Activated B cell treated with CpG ODN at 0.5 μM for 24 hours (primary cell): ENCODE measurements around the gene SLC16A8. TPM values are rescaled to one million over a fixed set of nuclear protein-coding genes. Genes with fewer than 3 reads are reported as not detected.
A peak's percentile ranks its signal among the peaks of the same experiment; 100 is the strongest.

ENCODE experiments used
- ATAC-seq: fragments of 200-7000 bp; cut with Tn5 transposase; one replicate; pipeline ENCODE4 v1.10.0; 2021; ENCODE audit warnings: low read depth, mild to moderate bottlenecking, moderate library complexity
- CTCF ChIA-PET: fragments of 350-600 bp; sonication (Branson Sonifier 250); formaldehyde crosslinking; loops from one replicate; lab custom pipeline; 2021; ENCODE audit warnings: antibody characterized with exemption; lab: Charles Lee
- POLR2A ChIA-PET: fragments of 350-600 bp; sonication (Branson Sonifier 250); formaldehyde crosslinking; loops from one replicate; lab custom pipeline; 2021; ENCODE audit warnings: antibody characterized with exemption; lab: Charles Lee
- DNase-seq: peaks from one replicate; pipeline ENCODE4 v3.0.0; 2022
- H3K27ac Mint-ChIP-seq: one replicate; pipeline ENCODE4 v1.8.0; 2020; ENCODE audit warnings: mixed read lengths
- H3K27me3 Mint-ChIP-seq: one replicate; pipeline ENCODE4 v1.8.0; 2021; ENCODE audit warnings: mixed read lengths
- H3K36me3 Mint-ChIP-seq: one replicate; pipeline ENCODE4 v1.8.0; 2021; ENCODE audit warnings: low read depth, mixed read lengths
- H3K4me1 Mint-ChIP-seq: one replicate; pipeline ENCODE4 v1.8.0; 2021; ENCODE audit warnings: mixed read lengths
- H3K4me3 Mint-ChIP-seq: one replicate; pipeline ENCODE4 v1.8.0; 2020; ENCODE audit warnings: mild to moderate bottlenecking, mixed read lengths
- H3K9me3 Mint-ChIP-seq: one replicate; pipeline ENCODE4 v1.8.0; 2020; ENCODE audit warnings: mixed read lengths
- intact Hi-C: fragments of 100-400 bp; cut with micrococcal nuclease; formaldehyde crosslinking; loops from one replicate; pipeline ENCODE4 v1.15.1; 2024
- total RNA-seq: library from RNA; stranded (reverse); gene quantifications from 2 replicates; pipeline ENCODE4 v1.2.3, GENCODE V29; 2022
- TF ChIP-seq, protein P1 (sequence below): fragments of 200-600 bp; IDR thresholded peaks from one replicate; pipeline ENCODE4 v1.8.0; 2022; ENCODE audit warnings: antibody characterized with exemption, mild to moderate bottlenecking

Gene SLC16A8
- total RNA-seq, 1 donor from 2014 or later = not detected

DNA sequence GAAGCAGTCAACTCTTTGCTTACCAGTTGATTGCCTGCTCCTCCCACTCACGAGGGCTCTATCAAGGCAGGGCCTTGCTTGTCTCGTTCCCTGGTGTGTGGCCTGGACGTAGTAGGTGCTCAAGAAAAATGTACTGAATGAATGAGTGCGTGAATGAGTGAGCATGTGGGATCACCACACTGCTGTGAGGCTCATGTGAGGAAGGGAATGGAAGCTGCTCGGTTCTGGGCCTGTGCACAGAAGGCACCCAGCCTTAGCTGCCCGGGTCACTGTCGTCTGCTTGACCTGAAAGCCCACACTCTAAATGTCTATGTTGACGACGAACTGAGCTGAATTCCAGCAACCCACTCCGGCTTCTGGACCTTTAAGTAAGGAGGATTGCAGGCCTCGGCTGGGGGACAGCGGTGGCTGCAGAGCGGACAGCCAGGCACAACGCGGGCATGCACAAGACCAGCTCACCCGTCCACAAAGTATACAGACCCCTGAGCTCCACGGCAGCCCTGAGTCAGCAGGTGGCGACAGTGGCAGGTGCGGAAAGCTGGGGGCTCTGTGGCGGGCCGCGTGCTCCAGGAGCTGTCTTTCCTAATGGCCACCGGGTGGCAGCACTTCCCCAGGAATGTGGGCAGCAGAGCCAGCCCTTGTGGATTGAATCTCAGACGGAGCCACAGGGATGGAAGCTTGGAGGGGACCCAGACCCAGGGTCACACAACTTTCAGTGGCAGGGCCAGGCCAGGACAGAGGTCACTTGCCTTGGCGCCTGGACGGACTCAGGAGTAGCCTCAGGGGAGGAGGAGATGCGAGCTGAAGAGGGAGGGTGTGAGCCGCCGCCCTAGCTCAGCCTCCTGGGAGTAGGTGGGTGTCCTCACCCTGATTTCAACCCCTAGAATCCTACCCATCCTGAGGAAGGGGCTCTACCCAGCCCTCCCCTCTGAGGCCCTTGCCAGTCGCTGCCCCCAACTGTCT is 31.8 kb downstream of the SLC16A8 start:
- Mint-ChIP-seq H3K27me3 (peaks cover 13% of the 10 kb centered on the region), H3K27ac (no peak overlapping the region), H3K9me3 (no peaks in the 10 kb centered on the region), H3K36me3 (peaks cover 3% of the 10 kb centered on the region), H3K4me3 (no peak overlapping the region), H3K4me1 (peaks cover 14% of the 10 kb centered on the region)
- peak; percentile 87 for ATAC-seq
- intact Hi-C loops = loop anchor here (1.0 to 10.0 kb wide), 9 partner anchors 153 to 951 kb away; partner anchors contain the start of genes CBY1, FAM227A, MAFF and TOMM22
- ChIA-PET CTCF (interaction anchor here (0.7 to 4.0 kb wide), 41 partner anchors 9 to 952 kb away, joined by 3 to 77 read pairs (median 4); partner anchors contain the start of genes DMC1, GTPBP1, PLA2G6 and TOMM22), POLR2A (interaction anchor here (0.7 to 1.5 kb wide), 8 partner anchors 8 to 818 kb away, joined by 3 to 11 read pairs (median 4); partner anchors contain the start of genes DMC1, MAFF and TOMM22)
- TF ChIP-seq, protein P1, sequence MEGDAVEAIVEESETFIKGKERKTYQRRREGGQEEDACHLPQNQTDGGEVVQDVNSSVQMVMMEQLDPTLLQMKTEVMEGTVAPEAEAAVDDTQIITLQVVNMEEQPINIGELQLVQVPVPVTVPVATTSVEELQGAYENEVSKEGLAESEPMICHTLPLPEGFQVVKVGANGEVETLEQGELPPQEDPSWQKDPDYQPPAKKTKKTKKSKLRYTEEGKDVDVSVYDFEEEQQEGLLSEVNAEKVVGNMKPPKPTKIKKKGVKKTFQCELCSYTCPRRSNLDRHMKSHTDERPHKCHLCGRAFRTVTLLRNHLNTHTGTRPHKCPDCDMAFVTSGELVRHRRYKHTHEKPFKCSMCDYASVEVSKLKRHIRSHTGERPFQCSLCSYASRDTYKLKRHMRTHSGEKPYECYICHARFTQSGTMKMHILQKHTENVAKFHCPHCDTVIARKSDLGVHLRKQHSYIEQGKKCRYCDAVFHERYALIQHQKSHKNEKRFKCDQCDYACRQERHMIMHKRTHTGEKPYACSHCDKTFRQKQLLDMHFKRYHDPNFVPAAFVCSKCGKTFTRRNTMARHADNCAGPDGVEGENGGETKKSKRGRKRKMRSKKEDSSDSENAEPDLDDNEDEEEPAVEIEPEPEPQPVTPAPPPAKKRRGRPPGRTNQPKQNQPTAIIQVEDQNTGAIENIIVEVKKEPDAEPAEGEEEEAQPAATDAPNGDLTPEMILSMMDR = peak; percentile 75
- peak; percentile 75 for DNase-seq

DNA sequence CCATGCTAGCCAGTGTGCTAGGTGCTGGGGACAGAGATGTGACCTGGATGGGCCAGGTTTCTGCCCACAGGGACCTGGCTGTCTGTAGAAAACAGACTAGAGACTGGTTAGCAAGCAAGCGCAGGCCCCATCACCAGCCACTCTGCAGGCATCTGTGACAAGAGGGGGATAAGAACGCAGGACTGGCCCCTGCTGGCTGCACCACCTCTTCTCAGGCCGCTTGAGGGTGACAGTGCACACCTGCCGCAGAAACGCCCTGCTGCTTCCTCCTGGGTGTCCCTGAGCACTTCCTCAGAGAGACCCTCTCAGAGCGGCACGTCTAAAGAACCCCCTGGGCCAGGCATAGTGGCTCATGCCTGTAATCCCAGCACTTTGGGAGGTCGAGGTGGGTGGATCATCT is 32.7 kb downstream of the SLC16A8 start:
- Mint-ChIP-seq H3K9me3 (no peaks in the 10 kb centered on the region), H3K27me3 (peaks cover 13% of the 10 kb centered on the region), H3K36me3 (no peaks in the 10 kb centered on the region), H3K4me1 (peaks cover 6% of the 10 kb centered on the region), H3K27ac (no peak overlapping the region), H3K4me3 (no peak overlapping the region)
- TF ChIP-seq, protein P1 = no peak
- DNase-seq (no peak), ATAC-seq (no peak)
- ChIA-PET CTCF (interaction anchor here (0.9 to 4.0 kb wide), 11 partner anchors 49 to 952 kb away, joined by 3 to 77 read pairs (median 4); partner anchors contain the start of genes DMC1 and GTPBP1), POLR2A (interaction anchor here (0.7 to 1.5 kb wide), 3 partner anchors 9 to 519 kb away, joined by 3 to 5 read pairs (median 3); partner anchors contain the start of gene DMC1)
- intact Hi-C loops = loop anchor here (10.0 kb wide), 1 partner anchor 154 kb away; the partner anchor contains the start of gene MAFF

DNA sequence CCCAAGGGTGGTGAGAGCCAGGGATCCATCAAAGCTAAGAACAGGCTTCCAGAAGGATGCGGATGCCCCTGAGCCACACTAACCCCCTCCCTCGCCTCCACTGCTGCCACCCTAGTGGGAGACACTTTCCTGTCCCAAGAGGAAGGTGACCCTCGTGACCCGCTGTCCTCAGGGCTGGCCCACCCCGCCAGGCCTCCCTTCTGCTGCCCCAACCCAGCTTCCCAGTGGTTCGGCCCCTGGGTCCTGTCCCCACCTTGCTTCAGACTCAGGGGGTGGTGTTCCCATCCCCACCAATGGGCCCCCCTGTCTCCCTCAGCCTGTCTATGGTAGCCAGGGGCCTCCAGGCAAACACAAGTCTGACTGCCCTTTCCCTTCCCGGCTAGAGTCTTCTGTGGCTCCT is 33.3 kb downstream of the SLC16A8 start:
- no peak overlapping the region for H3K27ac Mint-ChIP-seq
- ChIA-PET POLR2A (interaction anchor here (0.6 kb wide), 2 partner anchors 191 to 361 kb away, joined by 3 to 7 read pairs; no protein-coding TSS in a partner anchor), CTCF (interaction anchor here (1.0 kb wide), 1 partner anchor 512 kb away, joined by 3 read pairs; no protein-coding TSS in a partner anchor)
- no peak overlapping the region for H3K4me3 Mint-ChIP-seq
- DNase-seq = no peak
- peaks cover 6% of the 10 kb centered on the region for H3K4me1 Mint-ChIP-seq
- ATAC-seq = no peak
- intact Hi-C loops = loop anchor here (10.0 kb wide), 1 partner anchor 154 kb away; the partner anchor contains the start of gene MAFF
- H3K9me3 Mint-ChIP-seq = no peaks in the 10 kb centered on the region
- TF ChIP-seq, protein P1 = no peak
- H3K36me3 Mint-ChIP-seq = no peaks in the 10 kb centered on the region
- H3K27me3 Mint-ChIP-seq = peaks cover 13% of the 10 kb centered on the region

DNA sequence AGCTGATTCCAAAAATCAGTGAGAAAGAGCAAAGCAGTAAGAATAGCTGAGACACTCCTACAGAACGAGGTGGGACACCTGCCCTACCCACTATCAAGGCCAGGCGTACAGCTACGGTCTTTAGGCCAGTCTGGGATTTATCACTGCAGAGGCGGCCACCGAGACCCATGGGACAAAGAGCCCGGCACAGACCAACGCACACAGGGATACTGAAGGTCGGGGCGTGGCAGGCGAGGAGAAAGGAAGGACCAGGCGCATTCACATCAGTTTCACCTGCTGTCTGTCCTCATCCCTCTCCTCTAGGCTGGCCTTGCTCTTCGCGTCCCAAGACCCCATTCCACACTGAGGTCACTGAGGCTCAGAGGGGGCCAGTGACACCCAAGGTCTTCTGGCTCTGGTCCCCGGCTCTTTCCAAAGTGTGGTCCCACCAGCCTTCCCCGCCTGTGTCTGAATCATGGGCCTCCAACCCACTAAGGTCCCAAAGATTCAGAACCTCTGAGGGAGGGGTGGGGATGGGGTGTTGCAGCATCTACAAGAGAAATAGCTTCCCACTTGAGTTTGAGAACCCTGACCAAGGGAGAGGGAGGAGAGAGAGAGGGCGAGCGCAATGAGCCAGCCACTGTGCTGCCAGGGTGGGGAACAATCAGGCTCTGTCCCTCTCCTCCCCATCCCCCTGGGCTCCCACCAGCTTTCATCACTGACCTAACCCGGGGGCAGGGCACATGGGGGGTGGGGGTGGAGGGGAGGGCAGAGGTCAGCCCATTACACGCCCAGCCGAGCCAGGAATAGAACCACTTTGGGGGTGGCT is 34.0 kb downstream of the SLC16A8 start:
- Mint-ChIP-seq H3K9me3 (no peaks in the 10 kb centered on the region), H3K36me3 (no peaks in the 10 kb centered on the region), H3K27me3 (peaks cover 15% of the 10 kb centered on the region), H3K27ac (no peak overlapping the region), H3K4me1 (peaks cover 6% of the 10 kb centered on the region), H3K4me3 (no peak overlapping the region)
- ATAC-seq = no peak
- intact Hi-C loops = loop anchor here (10.0 kb wide), 1 partner anchor 155 kb away; the partner anchor contains the start of gene MAFF
- TF ChIP-seq, protein P1 = no peak
- no peak for DNase-seq
- CTCF ChIA-PET = interaction anchor here (0.6 to 1.2 kb wide), 3 partner anchors 308 to 522 kb away, joined by 3 to 5 read pairs (median 3); no protein-coding TSS in a partner anchor
- POLR2A ChIA-PET = interaction anchor here (0.6 kb wide), 3 partner anchors 192 to 362 kb away, joined by 3 to 7 read pairs (median 5); no protein-coding TSS in a partner anchor
